ENCODE data around the gene RPSA.
"Not testable (repeated sequence)": the region's sequence is repeated elsewhere in the genome, so short reads cannot be mapped to it uniquely, and the experiment has no call there.

RPSA gene

GRCh38 chr3:39447637-39448483 lies 41.3 kb downstream of the RPSA start:
- DNase-seq, result peak; percentile 8 to 96 (median 81)
- intact Hi-C loops (cut with DNase I), result loop anchor here (2.0 kb wide), 1 partner anchor 51 kb away; no protein-coding TSS in a partner anchor

GRCh38 chr3:39448506-39449233 lies 42.1 kb downstream of the RPSA start:
- intact Hi-C loops (cut with DNase I), result loop anchor here (2.0 kb wide), 1 partner anchor 50 kb away; no protein-coding TSS in a partner anchor
- peak in 1 of 42 donors; percentile 38 for DNase-seq

- intact Hi-C loops (cut with DNase I), result loop anchor here (2.0 kb wide), 1 partner anchor 49 kb away; no protein-coding TSS in a partner anchor
- peak in 1 of 42 donors; percentile 12 for DNase-seq
These were observed 43.3 kb downstream of the RPSA start for GRCh38 chr3:39449796-39450195.

- no peak for DNase-seq
- intact Hi-C loops (cut with DNase I), result no loop called here
These were observed 46.6 kb downstream of the RPSA start for GRCh38 chr3:39453134-39453533.

- intact Hi-C loops (cut with DNase I); DNase-seq: not testable (repeated sequence)
These were observed 47.4 kb downstream of the RPSA start for GRCh38 chr3:39453872-39454271.

- intact Hi-C loops (cut with DNase I), result no loop called here
These were observed 48.2 kb downstream of the RPSA start for GRCh38 chr3:39454591-39455217.

DNA sequence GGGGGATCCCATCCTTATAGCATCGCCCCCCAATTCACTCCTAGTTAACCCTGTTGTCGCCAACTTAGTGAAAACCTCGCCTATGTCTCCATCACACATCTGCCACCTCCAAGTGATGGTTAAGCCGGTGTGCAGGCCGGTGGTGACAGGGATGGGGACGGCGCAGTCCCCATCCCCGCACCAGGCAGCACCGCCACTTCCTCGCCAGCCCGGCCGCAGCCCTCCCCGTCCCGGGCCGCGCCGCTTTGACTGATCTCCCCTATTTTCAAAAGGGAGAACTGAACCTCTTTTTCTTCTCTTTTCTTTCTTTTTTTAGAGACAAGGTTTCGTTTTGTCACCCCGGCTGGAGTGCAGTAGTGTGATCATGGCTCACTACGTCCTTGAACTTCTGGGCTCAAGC lies 49.6 kb downstream of the RPSA start:
- intact Hi-C loops (cut with DNase I), result no loop called here

More at GRCh38 chr3:39454591-39455217, 48.2 kb downstream of the RPSA start:
- DNase-seq, result peak in 1 of 42 donors; percentile 30

DNA sequence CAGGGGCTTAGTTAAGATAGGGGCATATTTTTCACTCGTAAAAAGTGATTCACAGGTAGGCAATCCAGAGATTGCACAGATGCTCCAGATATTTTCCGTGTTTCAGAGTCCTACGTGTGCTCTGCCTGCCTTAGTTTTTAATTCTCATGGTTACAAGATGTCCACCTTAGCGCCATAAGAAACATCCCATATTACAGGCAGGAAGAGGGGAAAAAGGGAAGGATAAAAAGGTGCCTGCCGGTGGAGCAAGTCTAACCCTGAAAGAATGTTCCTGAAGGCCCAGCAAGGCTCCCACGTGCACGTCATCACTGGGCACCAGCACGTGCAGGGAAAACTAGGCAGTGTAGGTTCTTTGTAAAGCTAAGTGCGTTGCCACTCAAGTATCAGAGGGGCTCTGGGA lies 50.8 kb downstream of the RPSA start:
- intact Hi-C loops (cut with DNase I), result no loop called here
- DNase-seq, result peak in 1 of 42 donors; percentile 33

More for the DNA sequence above, 49.6 kb downstream of the RPSA start:
- peak in 1 of 42 donors; percentile 25 for DNase-seq

GRCh38 chr3:39458579-39458978 lies 52.1 kb downstream of the RPSA start:
- intact Hi-C loops (cut with DNase I); DNase-seq: not testable (repeated sequence)

GRCh38 chr3:39460677-39461076 lies 54.2 kb downstream of the RPSA start:
- DNase-seq, result peak; percentile 38 to 91 (median 77)
- intact Hi-C loops (cut with DNase I), result no loop called here

All from head of caudate nucleus (tissue), 42 donors.